HG02943 (cell line): Measurements from ENCODE around the gene CELF5.

Experiments
- ATAC-seq: cut with Tn5 transposase; IDR thresholded peaks from one replicate; pipeline ENCODE4 v1.9.1; 2021; ENCODE audit warnings: mild to moderate bottlenecking, low read depth, moderate library complexity; ENCODE audit not compliant: unreplicated experiment

CELF5 gene

DNA sequence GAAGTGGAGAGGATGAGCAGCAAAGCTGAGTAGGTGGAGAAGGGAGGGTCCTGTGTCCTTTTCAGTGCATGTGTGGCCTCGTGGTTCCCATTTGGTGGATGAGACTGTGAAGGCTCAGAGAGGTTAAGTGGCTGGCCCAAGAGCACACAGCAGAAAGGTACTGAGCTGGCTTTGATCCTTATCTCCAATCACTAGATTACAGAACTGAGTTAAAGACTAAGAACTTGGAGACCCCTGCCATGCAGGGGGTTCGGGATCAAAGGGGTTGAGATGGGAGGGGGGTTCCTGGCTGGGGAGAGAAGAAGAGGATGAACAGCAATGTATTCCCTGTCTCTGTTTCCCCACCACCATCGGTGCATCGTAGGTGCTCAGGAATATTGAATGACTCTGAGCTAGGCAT is 11.8 kb downstream of the CELF5 start:
- ATAC-seq, result no peak

DNA sequence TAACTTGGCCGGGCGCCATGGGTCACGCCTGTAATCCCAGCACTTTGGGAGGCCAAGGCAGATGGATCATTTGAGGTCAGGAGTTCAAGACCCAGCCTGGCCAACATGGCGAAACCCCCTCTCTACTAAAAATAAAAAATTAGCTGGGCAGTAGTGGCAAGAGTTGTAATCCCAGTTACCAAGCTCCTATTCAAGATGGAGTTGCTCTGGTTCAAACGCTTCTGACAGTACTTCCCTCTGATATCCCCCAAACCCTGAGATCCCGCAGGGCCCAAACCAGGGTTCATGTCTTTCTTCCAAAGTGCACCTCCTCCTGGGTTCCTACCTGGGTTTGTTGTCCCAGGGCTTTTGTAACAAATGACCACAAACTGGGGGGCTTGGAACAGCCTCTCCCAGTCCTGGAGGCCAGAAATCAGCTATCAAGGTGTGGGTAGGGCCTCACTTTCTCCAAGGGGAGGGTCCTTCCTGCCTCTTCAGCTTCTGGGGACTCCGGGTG is 13.7 kb downstream of the CELF5 start:
- no peak for ATAC-seq

DNA sequence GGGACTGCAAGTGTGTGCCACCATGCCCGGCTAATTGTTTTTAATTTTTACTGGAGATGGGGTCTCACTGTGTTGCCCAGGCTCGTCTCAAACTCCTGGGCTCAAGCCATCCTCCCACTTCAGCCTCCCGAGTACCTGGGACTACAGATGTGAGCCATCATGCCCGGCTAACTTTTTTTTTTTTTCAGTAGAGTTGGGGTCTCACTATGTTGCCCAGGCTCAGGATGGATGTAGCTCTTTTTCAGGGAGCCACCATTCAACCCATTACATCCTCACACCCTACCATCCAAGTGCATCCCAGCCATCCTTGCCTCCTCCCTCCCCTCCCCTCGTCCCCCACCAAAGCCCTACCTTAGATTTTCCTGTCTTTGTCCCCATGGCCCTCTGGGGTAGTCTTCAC is 14.9 kb downstream of the CELF5 start:
- no peak for ATAC-seq

DNA sequence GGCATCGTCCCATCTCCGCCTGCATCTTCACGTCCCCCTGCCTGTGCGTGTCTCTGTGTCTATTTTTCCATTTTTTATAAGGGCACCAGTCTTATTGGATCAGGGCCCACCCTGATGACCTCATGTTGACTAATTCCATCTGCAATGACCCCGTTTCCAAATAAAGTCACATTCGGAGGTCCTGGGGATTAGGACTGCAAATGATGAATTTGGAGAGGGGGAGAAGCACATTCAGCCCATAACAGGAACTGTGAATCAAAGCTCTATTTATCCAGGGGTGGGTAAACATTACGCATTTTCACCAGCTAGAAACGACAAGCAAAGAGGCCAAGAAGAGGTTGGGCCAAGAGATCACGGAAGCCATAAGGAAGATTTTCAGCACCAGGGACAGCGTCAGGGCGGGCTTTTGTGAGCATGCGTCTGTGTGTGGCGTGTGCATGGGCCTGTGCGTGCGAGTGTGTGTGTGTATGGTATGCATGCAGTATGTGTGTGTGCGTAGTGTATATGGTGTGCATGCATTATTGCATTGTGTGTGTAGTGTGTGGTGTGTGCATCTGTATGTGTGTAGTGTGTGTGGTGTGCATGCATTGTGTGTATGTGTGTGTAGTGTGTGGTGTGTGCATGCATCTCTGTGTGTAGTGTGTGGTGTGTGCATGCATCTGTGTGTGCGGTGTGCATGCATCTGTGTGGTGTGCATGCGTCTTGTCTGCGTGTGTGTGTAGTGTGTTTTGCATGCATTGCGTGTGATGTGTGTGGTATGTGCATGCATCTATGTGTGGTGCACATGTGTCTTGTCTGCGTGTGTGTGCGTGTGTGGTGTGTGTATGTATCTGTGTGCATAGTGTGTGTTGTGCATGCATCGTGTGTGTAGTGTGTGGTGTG is 19.6 kb downstream of the CELF5 start:
- ATAC-seq, result no peak

DNA sequence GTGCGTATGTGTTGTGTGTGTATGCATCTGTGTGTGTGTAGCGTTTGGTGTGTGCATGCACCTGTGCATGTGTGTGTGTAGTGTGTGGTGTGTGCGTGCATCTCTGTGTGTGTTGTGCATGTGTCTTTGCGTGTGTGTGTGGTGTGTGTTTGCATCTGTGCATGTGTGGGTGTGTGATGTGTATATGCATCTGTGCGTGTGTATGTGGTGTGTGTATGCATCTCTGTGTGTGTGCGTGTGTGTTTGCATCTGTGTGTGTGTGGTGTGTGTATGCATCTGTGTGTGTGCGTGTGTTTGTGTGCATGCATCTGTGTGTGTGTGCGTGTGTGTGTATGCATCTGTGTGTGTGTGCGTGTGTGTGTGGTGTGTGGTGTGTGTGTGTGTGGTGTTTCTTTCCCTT is 20.6 kb downstream of the CELF5 start:
- ATAC-seq, result no peak

DNA sequence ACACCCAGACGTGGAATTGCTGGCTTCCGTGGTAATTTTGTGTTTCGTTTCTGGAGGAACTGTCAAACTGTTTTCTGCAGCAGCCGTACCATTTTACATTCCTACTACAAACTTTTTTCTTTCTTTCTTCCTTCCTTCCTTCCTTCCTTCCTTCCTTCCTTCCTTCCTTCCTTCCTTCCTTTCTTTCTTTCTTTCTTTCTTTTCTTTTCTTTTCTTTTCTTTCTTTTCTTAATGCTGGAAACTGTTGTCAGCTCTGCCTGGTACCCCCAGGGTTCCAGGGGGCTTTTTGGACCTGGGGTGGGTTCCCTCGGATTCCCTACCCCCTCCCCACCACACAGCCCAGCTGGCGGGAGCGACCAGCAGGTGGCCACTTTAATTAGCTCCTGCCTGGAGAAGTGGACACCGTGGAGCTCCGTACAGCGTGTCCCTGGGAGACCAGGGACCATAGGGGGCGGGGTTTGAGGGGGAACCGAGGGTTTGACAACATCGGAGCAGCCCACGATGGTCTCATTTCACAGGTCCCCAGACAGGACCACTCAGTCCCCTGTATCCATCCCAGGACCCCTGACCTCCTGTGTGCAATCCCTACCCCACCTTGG is 24.4 kb downstream of the CELF5 start:
- ATAC-seq, result no peak

DNA sequence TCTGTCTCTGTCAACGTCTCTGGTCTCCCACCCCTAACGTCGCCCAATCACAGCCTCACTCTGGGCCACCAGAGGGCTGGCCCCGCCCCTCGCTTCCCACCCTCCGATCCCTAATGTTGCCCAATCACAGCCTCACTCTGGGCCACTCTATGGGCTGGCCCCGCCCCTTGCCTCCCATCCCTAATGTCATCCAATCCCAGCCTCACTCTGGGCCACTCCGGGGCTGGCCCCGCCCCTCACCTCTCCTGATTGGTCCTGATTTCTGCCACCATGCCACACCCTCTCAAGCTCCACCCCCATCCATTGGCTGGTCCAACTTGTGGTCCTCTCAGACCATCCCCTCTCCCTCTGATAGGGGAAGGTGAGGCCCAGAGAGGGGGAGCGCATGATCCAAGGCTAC is 24.9 kb downstream of the CELF5 start:
- no peak for ATAC-seq

DNA sequence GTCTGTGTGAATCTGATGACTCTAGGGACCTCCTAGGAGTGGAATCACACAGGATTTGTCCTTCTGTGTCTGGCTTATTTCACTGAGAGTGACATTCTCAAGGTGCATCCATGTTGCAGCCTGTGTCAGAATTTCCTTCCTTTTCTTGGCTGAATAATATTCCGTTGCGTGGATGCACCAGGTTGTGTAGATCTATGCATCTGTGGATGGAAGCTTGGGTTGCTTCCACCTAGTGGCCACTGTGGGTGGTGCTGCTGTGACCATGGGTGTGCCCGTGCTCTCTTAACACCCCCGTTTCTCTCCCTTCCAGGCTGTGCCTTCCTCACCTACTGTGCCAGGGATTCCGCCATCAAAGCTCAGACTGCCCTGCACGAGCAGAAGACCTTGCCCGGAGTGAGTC is 26.2 kb downstream of the CELF5 start:
- ATAC-seq, result no peak

DNA sequence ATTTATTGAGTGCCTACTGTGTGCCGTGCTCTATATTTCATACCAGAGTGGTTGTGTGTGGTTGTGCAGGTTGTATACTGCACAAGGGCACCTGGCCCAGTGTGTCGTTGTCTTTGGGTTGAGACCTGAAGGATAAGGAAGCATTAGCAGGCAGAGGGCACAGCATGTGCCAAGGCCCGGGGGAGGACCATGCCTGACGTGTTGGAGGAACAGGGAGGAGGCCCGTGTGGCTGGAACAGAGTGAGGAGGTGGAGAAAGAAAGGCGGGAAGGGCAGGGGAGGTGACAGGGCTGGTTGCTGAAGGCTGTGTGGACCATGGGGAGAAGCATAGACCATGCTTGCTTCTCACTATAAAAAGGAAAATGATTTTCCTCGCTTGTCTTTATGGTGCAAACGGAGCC is 26.8 kb downstream of the CELF5 start:
- no peak for ATAC-seq

DNA sequence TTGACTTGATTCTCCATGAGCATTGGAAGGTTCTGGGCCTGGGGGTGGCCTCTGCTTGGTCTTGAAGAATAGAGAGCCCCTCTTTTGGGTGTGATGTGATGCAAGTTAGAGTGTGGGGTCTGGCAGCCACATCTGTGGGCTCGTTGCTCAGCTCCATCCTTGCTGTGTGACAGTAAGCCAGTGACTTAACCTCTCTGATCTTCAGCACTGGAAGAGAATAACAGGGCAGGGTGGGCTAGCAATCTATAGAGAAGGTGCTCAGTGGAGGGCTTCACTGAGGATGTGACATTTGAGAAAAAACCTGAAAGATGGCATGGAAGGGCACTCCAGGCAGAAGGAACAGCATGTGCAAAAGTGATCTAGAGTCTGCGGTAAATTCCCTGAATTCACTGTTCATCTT is 28.2 kb downstream of the CELF5 start:
- no peak for ATAC-seq

DNA sequence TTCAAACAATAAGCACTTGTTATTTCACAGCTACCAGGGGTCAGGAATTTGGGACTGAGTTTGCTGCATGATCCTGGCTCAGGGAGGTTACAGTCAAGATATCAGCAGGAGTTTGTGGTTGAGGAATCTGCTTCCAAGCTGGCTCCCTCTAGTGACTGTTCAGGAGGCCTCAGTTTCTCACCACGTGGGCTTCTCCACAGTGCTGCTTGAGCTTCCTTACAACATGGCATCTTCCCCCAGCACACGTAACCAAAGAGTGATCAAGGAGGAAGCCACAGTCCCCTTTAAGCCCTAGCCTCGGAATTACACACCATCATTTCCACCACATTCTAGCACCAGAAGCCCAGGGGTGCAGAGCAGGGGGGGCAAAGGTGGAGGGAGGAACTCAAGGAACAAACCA is 28.8 kb downstream of the CELF5 start:
- no peak for ATAC-seq

DNA sequence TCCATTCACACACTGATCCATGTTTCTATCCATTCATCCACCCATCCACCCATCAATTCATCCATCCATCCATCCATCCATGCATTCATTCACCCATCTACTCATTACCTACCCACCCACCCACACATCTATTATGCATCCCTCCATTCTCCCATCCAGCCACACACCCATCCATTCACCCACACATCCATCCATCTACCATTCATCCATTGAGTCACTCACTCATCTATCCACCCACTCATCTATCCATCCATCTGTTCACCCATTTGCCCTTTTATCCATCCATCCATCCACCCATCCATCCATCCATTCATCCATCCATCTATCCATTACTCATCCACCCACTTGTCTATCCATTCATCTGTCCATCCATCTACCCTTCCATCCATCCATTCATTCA is 30.1 kb downstream of the CELF5 start:
- ATAC-seq, result no peak

DNA sequence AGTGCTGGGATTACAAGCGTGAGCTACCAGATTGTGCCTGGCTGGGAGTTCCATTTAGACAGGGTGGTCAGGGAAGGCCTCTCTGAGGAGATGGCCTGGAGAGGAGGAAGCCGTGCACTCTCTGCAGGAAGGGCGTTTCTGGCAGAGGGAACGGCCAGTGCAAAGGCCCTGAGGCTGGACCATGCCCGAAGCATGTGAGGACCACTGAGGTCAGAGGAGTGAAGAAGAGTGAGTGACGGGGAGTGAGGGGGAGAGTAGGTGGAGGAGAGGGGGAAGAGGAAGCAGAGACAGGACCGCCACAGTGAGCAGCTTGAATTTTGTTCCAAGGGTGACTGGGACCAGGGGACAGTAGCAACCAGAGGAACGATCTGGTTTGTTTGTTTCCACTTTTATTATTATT is 32.6 kb downstream of the CELF5 start:
- ATAC-seq, result no peak

DNA sequence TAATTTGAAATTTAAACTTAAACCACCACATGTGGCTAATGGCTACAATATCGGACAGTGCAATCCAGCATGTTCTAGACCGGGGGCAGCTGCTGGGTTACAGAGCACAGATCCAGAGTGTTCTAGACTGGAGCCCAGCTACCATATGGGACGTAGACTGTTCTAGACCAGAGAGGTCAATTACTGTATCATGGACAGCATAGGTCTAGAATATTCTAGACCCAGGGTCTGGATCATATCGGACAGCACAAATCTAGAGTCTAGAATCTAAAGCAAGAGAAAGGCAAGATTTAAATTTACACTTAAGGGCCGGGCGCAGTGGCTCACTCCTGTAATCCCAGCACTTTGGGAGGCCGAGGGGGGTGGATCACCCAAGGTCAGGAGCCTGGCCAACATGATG is 37.9 kb downstream of the CELF5 start:
- no peak for ATAC-seq

DNA sequence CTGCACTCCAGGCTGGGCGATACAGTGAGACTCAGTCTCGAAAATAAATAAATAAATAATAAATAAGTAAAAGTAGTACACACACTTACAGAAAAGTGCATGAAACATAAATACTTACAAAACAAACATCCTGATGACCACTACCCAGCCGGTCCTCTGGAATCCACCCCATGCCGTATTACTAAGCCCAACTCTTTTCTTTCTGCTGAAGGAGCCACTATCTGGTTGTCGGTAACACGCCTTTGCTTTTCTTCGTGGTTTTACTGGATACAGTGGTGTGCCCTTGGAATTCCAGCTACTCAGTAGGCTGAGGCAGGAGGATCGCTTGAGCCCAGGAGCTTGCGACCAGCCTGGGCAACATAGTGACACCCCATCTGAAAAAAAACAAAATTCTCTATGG is 39.4 kb downstream of the CELF5 start:
- no peak for ATAC-seq

DNA sequence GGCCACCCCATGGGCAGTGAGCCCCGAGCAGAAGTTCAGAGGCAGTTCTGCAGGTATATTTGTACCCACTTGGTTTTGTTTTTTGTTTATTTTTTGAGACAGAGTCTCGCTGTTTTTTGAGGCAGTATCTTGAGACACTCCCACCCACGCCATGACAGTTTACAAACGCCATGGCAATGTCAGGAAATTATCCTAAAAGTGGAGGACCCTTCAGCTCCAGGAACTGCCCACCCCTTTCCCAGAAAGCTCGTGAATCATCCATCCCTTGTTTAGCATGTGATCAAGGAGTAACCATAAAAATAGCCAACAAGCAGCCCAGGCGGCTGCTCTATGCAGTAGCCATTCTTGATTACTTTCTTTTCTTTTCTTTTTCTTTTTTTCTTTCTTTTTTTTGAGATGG is 41.0 kb downstream of the CELF5 start:
- no peak for ATAC-seq

DNA sequence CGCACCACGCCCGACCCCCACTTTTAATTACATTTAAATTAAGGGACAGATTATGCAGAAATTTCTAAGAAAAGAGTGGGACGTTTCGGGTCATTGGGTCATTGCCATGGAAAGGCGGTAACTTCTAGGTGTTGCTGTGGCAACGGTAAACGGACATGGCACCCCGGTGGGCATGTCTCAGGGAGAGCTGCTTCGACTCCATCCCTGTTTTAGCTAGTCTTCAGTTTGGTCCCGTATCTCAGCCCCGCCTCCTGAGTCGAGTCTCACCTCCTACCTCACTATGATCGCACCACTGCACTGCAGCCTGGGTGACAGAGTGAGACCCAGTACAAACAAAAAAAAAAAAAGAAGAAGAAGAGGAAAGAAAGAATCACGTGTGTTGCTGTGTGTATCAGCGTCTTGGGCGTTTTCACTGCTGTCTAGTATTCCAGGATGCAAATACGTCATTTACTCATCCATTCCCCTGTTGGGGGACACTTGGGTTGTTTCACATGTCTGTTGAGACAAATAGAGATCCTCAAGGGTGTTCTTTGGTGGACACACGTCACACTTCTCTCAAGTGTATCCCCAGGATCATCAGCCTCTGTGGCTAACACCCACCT is 41.7 kb downstream of the CELF5 start:
- no peak for ATAC-seq

DNA sequence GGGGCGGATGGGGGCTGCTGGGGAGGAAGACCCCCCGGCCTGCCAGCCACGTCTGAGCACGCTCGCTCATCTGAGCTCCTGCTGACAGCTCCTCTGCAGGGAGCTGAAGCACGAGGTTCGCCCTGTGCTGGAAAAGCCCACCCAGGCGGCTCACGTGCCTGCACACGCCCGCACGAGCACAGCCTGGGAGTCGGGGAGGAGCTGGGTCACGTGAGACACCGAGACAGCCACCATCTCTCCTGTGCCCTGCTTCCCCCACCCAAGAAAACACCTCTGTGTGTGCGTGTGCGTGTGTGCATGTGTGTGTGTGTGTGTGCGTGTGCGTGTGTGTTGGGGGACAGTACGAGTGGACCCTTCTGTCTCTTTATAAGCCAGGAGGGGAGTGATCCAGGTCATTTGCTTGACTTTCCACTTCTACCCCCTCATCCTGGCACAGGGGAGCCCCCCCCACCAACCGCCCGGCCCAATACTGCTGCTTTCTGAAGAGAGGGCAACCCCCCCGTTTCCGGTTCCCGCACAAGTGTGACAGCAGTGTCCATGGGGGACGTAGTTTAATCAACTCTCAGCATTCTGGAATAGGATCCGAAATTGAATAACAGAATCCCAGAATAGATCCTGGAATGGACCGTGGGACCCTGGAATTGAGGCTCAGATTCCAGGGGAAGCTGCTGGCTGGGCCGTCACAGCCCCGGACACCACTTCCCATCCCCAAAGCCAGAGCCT is 42.5 kb downstream of the CELF5 start:
- no peak for ATAC-seq

DNA sequence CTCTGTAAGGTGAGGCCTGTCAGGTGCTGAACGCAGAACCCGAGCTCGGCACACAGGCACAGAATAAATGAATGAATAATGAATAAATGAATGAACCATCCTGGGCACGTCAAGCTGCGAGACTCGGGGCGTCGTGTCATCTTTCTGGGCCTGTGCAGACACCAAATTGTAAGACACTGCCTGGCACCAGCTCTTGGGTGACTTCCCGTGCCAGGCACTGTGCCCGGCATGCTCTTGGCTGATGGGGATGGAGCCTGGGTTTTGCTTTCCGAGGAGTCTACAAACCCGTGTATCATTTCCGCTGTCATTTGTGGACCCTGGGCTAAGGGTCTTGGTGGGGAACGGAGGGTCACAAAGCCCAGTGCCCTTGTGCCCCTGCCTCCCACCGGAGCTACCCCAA is 43.9 kb downstream of the CELF5 start:
- no peak for ATAC-seq

DNA sequence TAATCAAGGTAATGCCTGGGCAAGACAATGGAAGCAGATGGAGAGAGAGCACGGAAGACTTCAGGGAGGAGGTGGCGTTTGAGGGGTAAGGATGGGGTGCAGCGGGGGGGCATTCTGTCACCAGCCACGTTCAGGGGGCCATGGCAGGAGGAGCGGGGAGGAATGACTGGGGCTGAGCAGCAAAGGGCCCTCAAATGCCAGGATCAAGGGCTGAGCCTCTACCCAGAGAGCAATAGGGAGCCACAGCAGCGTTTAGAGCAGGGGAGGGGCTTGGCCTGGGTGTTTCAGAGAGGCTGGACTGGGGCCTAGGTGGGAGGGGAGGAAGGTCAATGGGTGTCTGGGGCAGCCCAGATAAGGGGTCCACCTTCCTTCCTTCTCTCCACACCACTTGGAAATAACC is 44.3 kb downstream of the CELF5 start:
- no peak for ATAC-seq
